GM20000 (cell line): ENCODE data around the gene TUBA3E.
"Not testable (repeated sequence)": the region's sequence is repeated elsewhere in the genome, so short reads cannot be mapped to it uniquely, and the experiment has no call there.

Source experiments
- DNase-seq: peaks from one replicate; pipeline ENCODE4 v3.0.0; 2012; ENCODE audit warnings: low spot score
- TF ChIP-seq, protein P1 (sequence below): IDR thresholded peaks from 2 replicates; pipeline ENCODE4 v1.5.1; 2012; ENCODE audit warnings: mild to moderate bottlenecking, control low read depth; ENCODE audit errors: extremely low read depth, missing control alignments

Gene TUBA3E

GRCh38 chr2:130156624-130157004, 41.6 kb downstream of the TUBA3E start:
- no peak for DNase-seq
- TF ChIP-seq, protein P1, sequence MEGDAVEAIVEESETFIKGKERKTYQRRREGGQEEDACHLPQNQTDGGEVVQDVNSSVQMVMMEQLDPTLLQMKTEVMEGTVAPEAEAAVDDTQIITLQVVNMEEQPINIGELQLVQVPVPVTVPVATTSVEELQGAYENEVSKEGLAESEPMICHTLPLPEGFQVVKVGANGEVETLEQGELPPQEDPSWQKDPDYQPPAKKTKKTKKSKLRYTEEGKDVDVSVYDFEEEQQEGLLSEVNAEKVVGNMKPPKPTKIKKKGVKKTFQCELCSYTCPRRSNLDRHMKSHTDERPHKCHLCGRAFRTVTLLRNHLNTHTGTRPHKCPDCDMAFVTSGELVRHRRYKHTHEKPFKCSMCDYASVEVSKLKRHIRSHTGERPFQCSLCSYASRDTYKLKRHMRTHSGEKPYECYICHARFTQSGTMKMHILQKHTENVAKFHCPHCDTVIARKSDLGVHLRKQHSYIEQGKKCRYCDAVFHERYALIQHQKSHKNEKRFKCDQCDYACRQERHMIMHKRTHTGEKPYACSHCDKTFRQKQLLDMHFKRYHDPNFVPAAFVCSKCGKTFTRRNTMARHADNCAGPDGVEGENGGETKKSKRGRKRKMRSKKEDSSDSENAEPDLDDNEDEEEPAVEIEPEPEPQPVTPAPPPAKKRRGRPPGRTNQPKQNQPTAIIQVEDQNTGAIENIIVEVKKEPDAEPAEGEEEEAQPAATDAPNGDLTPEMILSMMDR: no peak

GRCh38 chr2:130155956-130156623, 42.1 kb downstream of the TUBA3E start:
- peak; percentile 44 for DNase-seq
- TF ChIP-seq, protein P1: peak; percentile 53

DNA sequence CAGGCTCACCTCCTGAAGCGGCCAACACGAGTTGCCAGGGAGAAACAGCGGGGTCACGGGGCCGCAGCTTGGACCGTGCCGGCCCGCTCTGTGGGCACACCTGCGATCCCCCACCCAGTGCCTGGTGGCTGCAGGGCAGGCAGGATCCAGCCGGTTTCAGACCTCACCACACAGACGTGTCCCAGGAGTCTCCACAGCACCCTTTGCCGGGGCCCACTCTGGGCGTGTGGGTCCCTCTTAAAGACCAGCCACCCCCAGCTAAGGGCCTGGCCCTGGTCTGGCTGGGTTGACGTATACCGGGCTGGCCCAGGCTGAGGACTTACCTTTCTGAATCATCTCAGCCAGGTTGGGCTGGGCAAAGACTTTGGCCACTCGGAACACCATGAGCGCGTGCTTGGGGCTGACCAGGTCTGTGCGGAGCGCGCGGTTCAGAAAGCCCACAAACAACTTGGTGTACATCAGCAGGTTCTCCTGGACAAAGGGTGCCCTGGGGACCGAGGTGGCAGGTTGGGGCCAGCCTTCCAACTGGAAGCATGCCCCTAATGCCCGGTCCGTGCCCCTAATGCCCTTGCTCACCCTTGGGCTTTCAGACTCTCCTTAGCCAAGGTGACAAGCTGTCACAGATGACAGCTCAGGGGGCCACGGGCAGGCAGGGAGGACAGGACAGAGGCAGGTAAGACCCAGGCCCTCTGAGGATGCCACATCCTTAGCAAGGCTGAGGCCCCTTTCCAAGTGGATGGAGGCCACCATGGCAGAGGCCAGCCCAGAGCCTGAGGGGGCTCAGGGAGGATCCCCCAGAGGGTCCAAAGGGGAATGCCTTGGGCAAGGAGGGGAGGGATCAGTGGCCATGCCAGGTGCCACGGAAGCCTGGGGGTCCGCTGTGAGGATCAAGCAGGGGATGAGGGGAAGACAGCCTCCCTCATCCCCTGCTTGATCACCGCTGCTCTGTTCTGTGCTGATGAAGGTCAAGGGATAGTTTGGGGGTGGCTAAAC, 43.2 kb downstream of the TUBA3E start:
- DNase-seq: no peak
- TF ChIP-seq, protein P1: no peak

DNA sequence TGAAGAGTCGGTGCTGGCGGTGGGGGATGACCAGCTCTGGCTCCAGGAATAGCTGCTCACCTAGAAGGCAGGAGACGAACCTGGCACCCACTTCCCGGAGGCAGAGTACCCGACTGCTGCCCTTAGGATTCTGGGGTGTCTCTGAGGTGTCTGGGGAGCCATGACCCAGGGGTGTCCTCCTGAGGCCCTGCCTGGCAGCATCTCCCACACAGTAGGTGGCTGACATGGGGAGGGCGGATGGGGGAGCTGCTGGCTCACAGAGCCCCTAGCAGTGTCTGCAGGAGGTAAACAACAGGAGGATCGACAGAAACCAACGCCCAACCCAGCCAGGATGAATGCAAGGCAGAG, 43.8 kb downstream of the TUBA3E start:
- DNase-seq: not testable (repeated sequence)

- DNase-seq: not testable (repeated sequence)
Observed at GRCh38 chr2:130153721-130154422, 44.4 kb downstream of the TUBA3E start.

GRCh38 chr2:130152816-130153595, 45.2 kb downstream of the TUBA3E start:
- TF ChIP-seq, protein P1: no peak
- DNase-seq: no peak

- DNase-seq: not testable (repeated sequence)
Observed at GRCh38 chr2:130152136-130152815, 46.0 kb downstream of the TUBA3E start.

DNA sequence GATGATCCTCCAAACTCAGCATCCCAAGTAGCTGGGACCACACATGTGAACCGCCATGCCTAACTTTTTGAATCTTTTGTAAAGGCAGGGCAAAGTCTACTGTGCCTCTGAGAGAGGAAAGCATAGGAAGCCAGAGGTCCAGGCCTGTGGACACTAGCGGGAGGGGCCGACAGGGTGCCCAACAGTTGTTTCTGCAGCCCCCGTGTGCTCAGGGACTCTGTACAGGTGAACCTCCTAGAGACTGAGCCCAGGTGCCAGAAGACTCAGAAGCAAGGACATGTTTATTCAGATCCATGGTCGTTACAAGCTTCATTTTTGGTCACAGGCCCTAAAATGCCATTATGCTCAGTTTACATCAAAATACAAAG, 47.1 kb downstream of the TUBA3E start:
- DNase-seq: not testable (repeated sequence)
